GM19239 (cell line): ENCODE data around the gene ORAI1.

Experiments
- DNase-seq: peaks from one replicate; pipeline ENCODE4 v3.0.0; 2011; ENCODE audit warnings: low spot score; ENCODE audit not compliant: insufficient read length
- FAIRE-seq: peaks from 2 replicates; lab custom pipeline; 2011; peaks lifted over from hg19 to GRCh38; lab: Jason Lieb, UNC

The ORAI1 gene

DNA sequence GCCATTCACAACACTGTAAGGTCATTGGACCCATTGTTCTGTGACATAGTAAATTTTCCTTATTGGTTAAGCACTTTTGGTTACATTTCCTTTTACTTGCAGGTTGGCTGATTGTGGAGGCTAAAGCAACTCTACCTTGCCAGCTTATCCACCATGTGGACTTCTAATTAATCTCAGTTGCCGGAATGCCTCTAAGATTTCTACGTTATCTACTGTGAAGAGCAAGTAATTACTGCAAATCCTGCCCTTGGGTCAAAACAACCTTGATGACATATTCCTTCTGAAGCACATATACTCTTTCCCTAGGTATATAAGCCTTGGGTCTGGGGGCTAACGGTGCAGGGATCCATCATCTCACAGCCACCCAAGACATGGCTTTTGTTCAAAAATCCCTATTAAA lies 62.6 kb downstream of the ORAI1 start:
- FAIRE-seq = no peak

DNA sequence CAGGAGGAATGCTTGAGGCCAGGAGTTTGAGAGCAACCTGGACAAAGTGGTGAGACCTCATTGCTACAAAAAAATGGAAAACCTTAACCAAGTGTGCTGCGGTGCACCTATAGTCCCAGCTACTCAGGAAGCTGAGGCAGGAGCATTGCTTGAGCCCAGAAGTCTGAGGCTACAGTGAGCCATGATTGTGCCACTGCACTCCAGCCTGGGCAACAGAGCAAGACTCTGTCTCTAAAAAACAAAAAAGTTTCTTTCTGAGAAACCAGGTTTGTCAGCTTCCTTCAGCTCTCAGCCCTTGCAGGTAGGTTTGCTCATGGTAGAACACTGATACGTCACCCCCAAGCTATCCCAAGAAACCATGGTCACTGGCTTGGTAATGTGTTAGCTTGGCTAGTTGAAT lies 63.1 kb downstream of the ORAI1 start:
- FAIRE-seq = no peak
- no peak for DNase-seq

More for the DNA sequence above, 62.6 kb downstream of the ORAI1 start:
- DNase-seq = no peak
